HG03139 (cell line): ENCODE results near the gene LRRIQ1.

Source experiments
- ATAC-seq: cut with Tn5 transposase; IDR thresholded peaks from one replicate; pipeline ENCODE4 v1.9.1; 2021; ENCODE audit not compliant: unreplicated experiment

LRRIQ1 gene

DNA sequence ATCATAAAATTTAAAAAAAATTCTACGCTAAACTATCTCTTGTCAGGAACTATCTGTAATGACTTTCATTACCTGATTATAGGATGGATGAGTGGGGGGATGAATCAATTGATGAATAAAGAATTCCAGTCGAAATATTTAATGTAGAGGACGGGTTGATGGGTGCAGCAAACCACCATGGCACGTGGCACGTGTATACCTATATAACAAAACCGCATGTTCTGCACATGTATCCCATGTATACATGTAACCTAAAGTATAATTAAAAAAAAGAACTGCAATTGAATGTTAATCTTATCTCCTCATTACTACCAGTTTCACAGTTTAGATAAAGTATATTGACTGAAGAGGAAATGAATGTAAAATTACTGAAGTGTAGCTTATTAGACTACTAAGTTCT, 23.4 kb downstream of the LRRIQ1 start:
- ATAC-seq = no peak

- no peak for ATAC-seq
Observed at GRCh38 chr12:85060916-85061315, 24.8 kb downstream of the LRRIQ1 start.

DNA sequence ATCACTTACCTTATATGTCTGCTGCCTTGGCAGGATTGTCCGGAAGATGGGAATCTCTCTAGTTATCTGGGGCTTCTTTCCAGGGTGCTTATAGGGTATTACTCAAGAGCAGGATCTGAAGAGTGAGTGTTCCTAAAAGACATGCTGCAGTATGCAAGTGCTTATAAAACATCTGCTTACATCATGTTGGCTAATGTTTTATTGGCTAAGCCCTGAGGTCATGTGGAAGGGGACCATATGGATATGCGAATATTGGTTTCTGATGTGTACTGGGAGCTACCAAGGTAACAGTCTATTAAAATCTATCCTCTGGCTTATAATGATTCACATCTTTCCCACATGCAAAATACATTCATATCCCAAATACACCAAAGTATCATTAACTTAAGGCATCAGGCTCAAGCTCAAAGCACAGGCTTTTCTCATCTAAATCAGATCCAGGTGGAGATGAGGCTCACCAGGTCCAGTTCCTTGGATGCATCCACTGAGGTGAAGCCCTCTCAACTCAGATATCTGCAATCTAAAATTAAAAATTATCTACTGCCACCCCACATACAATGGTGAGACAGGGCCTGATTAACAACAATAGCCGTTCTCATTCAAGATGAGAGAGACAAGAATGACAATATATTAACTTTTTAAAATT, 29.8 kb downstream of the LRRIQ1 start:
- no peak for ATAC-seq

- no peak for ATAC-seq
Observed at GRCh38 chr12:85072826-85073225, 36.7 kb downstream of the LRRIQ1 start.

GRCh38 chr12:85076688-85077430, 40.7 kb downstream of the LRRIQ1 start:
- ATAC-seq = peak; percentile 70

- no peak for ATAC-seq
Observed at GRCh38 chr12:85085066-85085465, 48.9 kb downstream of the LRRIQ1 start.

- ATAC-seq = no peak
Observed at GRCh38 chr12:85089792-85090191, 53.6 kb downstream of the LRRIQ1 start.

DNA sequence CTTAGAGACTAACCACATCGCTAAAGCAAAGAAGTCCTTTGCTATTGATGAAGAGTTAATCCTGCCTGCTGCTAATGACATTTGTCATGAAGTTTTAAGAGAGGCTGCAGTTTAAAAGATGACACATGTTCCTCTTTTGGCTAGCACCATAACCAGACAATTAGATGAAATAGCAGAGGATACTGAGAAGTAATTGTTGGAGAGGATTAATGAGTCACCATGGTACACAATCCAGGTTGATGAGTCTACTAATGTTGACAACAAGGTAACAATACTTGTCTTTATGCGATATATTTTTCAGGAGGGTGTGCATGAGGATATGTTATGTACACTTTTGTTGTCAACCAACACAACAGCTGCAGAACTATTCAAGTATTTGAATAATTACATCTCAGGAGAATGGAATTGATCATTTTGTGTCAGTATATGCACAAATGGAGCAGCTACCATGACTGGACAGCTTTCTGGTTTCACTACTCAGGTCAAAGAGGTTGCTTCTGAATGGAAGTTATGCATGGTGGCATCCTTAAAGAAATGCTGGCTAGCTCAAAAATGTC, 56.7 kb downstream of the LRRIQ1 start:
- ATAC-seq = no peak

GRCh38 chr12:85095501-85095900, 59.4 kb downstream of the LRRIQ1 start:
- no peak for ATAC-seq

DNA sequence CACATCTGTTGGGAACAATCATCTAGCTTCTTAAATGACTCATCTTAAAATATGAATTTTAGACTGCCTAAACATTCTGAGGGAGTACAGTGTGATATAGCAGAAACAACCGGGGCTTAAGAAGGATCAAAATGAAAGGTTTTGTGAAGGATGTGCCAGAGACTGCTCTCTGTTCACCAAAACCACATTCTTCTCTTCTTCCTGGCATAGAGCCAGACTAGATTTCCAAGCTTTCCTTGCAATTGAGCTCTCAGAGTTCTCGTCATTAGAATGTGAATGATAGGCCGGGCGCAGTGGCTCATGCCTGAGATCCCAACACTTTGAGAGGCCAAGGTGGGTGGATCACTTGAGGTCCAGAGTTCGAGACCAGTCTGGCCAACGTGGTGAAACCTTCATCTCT, 94.5 kb downstream of the LRRIQ1 start:
- ATAC-seq = no peak

- no peak for ATAC-seq
Observed at GRCh38 chr12:85138833-85139232, 102.7 kb downstream of the LRRIQ1 start.

- ATAC-seq = no peak
Observed at GRCh38 chr12:85147331-85147730, 111.2 kb downstream of the LRRIQ1 start.

DNA sequence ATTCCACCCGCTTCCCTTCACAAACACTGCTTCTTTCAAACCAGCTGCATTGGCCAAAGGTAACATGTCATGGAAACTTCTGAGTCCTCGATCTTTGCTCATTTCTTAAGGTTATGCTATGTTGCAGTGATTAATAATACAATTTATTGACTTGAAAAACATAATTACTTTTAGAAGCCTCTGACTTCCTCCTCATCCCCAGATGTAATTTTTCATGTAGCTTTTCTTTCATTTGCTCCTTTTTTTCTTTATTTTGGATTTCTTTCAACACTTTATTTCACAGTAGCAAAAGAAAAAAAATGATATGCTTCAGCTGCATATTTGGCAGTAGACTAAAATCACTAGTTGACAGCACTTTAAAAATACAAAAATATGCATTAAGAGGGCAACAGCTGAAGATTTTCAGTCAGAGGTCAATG, 116.2 kb downstream of the LRRIQ1 start:
- ATAC-seq = no peak

GRCh38 chr12:85155791-85156190, 119.6 kb downstream of the LRRIQ1 start:
- ATAC-seq = no peak

DNA sequence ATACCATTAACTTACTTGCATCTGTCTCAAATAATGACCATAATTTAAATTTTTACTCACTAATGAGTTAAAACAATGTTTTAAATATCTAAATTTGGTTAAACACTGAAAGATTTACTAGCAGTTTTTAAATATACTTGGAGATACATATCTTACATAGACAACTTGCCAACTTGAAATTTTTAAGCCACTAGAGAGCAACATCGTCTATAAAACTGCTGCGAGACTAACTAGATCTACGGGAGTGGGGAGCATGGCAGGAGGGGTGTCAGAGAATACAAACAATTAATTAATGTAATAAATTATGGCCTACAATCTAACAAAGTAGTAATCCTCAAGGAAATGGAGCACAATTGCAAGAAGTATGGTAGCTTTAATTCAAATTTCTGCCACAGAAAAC, 120.4 kb downstream of the LRRIQ1 start:
- ATAC-seq = no peak

DNA sequence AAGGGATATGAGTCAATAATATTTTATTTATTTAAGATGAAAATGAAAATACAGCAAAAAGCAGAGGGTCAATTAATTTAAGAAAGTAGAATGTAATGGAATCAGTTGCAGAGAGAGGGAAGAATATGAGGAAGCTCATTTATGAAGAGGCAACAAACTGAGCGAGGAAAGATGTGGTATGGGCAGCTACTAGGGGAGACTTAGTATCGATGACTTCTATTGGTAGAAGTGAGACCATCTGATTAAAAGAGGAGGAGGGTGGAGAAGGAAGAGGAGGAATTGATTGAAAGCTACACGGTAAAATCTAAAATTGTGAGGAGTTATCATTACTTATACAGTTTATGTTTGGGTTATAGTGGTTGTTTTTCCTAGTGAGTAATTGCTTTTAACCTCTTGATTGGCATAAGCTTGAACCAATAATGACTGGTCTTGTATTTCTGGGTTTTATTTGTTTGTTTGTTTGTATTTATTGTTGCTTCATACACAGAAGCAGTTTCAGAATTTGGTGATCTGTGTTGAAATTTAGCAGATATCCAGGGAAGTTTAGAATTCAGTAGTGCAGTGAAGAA, 121.0 kb downstream of the LRRIQ1 start:
- ATAC-seq = no peak

DNA sequence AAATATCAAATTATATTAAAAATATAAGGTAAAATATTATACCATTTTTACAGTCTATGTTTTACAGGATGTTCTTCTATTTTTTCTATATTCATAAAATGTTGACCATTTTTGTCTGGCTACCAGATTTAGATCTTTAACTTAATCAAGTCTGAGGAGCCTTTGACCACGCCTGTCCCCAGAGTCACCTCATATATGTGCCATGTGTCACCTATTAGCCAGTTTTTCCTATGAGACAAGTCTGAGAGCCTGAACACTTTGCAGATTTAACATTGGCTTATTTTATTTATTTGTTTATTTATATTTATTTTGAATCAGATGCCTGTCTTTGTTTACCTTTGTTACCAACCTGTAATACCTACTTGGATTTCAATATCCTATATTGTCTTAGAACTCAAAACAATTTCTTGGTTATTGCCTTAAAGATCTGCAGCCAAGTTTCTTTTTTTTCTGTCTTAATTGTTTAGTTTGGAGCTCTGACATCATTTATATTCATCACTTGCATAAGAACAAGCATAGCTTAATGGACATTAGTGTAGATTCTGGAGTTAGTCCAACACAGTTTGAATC, 127.7 kb downstream of the LRRIQ1 start:
- ATAC-seq = no peak

DNA sequence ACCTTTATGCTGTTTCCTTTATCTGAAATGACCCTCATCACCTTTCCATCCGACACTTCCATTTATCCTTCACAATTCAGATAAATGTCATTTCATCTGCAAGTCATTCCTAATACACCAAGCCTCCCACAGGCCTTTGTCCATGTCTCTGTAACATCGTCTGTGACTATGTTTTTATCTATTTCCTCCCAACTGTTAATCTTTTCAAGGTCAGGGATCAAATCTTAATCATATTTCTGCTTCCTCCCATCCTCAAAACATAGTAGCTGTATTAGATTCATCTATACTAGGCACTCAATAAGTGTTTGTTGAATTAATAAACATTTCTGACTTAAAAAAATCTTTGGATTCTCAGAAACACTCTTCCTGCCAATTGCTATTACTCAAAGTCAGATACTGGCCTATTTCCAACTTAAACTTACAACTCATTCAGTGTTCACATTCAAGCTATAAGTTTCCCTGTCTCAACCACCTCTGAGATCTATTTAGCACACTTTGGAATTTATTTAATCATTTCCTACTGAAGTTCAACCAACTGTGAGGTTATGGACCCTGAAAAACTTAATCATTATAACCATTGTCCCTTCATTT, 143.6 kb downstream of the LRRIQ1 start:
- no peak for ATAC-seq

DNA sequence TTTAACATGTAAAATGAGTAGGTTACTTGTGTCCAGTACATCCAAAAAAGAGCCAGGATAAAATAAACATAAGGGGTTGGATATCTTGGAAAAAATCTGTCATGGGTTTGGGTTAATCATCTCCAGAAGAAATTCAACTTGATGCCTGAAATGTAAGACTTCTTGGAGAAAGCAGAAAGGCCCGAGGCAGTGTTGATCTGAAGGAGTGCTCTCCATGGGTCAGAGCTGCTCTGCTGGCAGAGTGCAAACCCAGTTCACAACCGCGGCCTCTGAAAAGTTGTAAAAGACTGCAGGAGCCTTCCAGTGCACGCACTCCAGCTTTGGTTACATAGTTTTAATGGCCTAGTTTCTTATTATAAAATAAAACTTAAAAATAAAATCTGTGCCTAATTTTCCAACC, 146.5 kb downstream of the LRRIQ1 start:
- no peak for ATAC-seq

DNA sequence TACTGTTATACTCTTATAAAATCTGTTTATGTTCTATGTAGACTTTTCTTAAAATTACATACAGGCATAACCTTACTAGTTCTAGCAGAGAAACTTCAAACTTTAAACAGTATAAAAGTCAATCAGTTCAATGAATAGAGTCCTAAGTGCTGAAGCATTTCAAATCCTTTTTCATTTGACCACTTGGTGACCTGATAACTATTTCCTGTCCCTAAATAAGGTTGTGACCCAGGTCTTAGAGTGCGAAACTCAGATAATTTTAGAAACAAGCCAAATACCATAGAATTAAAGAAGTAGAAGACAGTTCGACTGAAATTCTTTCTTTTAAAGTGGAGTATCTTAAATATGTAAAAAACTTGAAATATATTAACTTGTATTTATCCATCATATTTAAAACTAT, 147.7 kb downstream of the LRRIQ1 start:
- no peak for ATAC-seq

GRCh38 chr12:85186236-85186635, 150.1 kb downstream of the LRRIQ1 start:
- ATAC-seq = no peak
